ENCODE results near the gene FHIT.
"Not testable (repeated sequence)": the region's sequence is repeated elsewhere in the genome, so short reads cannot be mapped to it uniquely, and the experiment has no call there.

The FHIT gene

GRCh38 chr3:59831394-59831793 lies 1419.9 kb downstream of the FHIT start:
- in situ Hi-C loops (cut with MboI; ENCODE audit: low sequenced_read_pairs) = no loop called here

GRCh38 chr3:59829527-59829926 lies 1421.7 kb downstream of the FHIT start:
- in situ Hi-C loops (cut with MboI; ENCODE audit: low sequenced_read_pairs) = no loop called here

- in situ Hi-C loops (cut with MboI; ENCODE audit: low sequenced_read_pairs) = no loop called here
Observed at GRCh38 chr3:59824876-59825275, 1426.4 kb downstream of the FHIT start.

GRCh38 chr3:59821274-59821673 lies 1430.0 kb downstream of the FHIT start:
- in situ Hi-C loops (cut with MboI; ENCODE audit: low sequenced_read_pairs) = no loop called here

GRCh38 chr3:59820352-59820934 lies 1430.8 kb downstream of the FHIT start:
- in situ Hi-C loops (cut with MboI; ENCODE audit: low sequenced_read_pairs) = no loop called here

- in situ Hi-C loops (cut with MboI; ENCODE audit: low sequenced_read_pairs) = no loop called here
Observed at GRCh38 chr3:59818919-59819300, 1432.3 kb downstream of the FHIT start.

- in situ Hi-C loops (cut with MboI; ENCODE audit: low sequenced_read_pairs) = no loop called here
Observed at GRCh38 chr3:59818033-59818918, 1433.0 kb downstream of the FHIT start.

GRCh38 chr3:59817511-59817910 lies 1433.7 kb downstream of the FHIT start:
- in situ Hi-C loops (cut with MboI; ENCODE audit: low sequenced_read_pairs) = no loop called here

GRCh38 chr3:59816312-59816711 lies 1434.9 kb downstream of the FHIT start:
- in situ Hi-C loops (cut with MboI; ENCODE audit: low sequenced_read_pairs) = no loop called here

GRCh38 chr3:59813148-59813538 lies 1438.1 kb downstream of the FHIT start:
- in situ Hi-C loops (cut with MboI; ENCODE audit: low sequenced_read_pairs) = no loop called here

GRCh38 chr3:59812237-59813147 lies 1438.8 kb downstream of the FHIT start:
- in situ Hi-C loops (cut with MboI; ENCODE audit: low sequenced_read_pairs) = no loop called here

- in situ Hi-C loops (cut with MboI; ENCODE audit: low sequenced_read_pairs) = no loop called here
Observed at GRCh38 chr3:59811160-59811559, 1440.1 kb downstream of the FHIT start.

- in situ Hi-C loops (cut with MboI; ENCODE audit: low sequenced_read_pairs) = no loop called here
Observed at GRCh38 chr3:59810606-59811005, 1440.6 kb downstream of the FHIT start.

GRCh38 chr3:59809710-59810444 lies 1441.4 kb downstream of the FHIT start:
- in situ Hi-C loops (cut with MboI; ENCODE audit: low sequenced_read_pairs) = no loop called here

GRCh38 chr3:59809016-59809415 lies 1442.2 kb downstream of the FHIT start:
- in situ Hi-C loops (cut with MboI; ENCODE audit: low sequenced_read_pairs) = no loop called here

GRCh38 chr3:59808446-59808845 lies 1442.8 kb downstream of the FHIT start:
- in situ Hi-C loops (cut with MboI; ENCODE audit: low sequenced_read_pairs) = no loop called here

GRCh38 chr3:59803268-59803667 lies 1448.0 kb downstream of the FHIT start:
- in situ Hi-C loops (cut with MboI; ENCODE audit: low sequenced_read_pairs) = no loop called here

GRCh38 chr3:59802453-59802852 lies 1448.8 kb downstream of the FHIT start:
- in situ Hi-C loops (cut with MboI; ENCODE audit: low sequenced_read_pairs) = not testable (repeated sequence)

GRCh38 chr3:59802045-59802444 lies 1449.2 kb downstream of the FHIT start:
- in situ Hi-C loops (cut with MboI; ENCODE audit: low sequenced_read_pairs) = no loop called here

- in situ Hi-C loops (cut with MboI; ENCODE audit: low sequenced_read_pairs) = no loop called here
Observed at GRCh38 chr3:59800481-59800880, 1450.8 kb downstream of the FHIT start.

All from HL-60/S4 treated with retinoic acid at 250 ng/mL for 4 days and 3 days (cell line).